ENCODE measurements around the gene GPR55. TPM values are rescaled to one million over a fixed set of nuclear protein-coding genes. Genes with fewer than 3 reads are reported as not detected.

Gene GPR55
- total RNA-seq, 6 experiments from 2014 or later = 0.06 to 0.12 (median 0.07) TPM; not detected in 3

DNA sequence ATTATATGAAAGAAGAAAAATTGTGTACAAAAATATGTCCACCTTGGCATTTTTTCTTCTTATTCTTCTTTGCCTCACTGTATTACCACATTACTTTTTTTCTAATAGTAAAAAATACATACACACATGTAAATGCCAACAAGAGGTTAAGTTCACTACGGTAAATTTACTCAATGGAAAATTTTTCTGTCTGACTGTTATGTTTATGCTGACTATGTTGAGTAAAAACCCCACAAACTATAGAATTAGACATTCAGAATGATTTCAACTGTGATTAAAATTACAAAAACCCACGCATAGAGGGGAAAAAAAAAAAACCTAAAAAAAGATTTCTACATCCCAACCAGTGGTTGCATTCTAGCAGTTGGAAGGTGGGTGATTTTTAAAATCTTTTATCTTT lies 5.4 kb downstream of the GPR55 start:
- H3K4me1 ChIP-seq = no peaks in the 10 kb centered on the region
- no peaks in the 10 kb centered on the region for H3K36me3 ChIP-seq
- TF ChIP-seq POLR2A (IDR thresholded peaks at IDR 0.05) (no peak), CTCF (IDR thresholded peaks at IDR 0.05) (no peak)
- 59% methylated on average over 2 of the region's 2 CpGs for WGBS (ENCODE audit: insufficient coverage, low coverage, low lambda C conversion rate, missing lambda C conversion rate)
- no peak for ATAC-seq
- H3K27ac ChIP-seq = no peak overlapping the region
- no peak for DNase-seq
- intact Hi-C loops (cut with DNase I) = no loop called here
- no peak overlapping the region for H3K4me3 ChIP-seq
- no peaks in the 10 kb centered on the region for H3K9me3 ChIP-seq
- no peaks in the 10 kb centered on the region for H3K27me3 ChIP-seq

GRCh38 chr2:230919240-230919639 lies 5.8 kb downstream of the GPR55 start:
- Histone ChIP-seq H3K36me3 (no peaks in the 10 kb centered on the region), H3K27me3 (no peaks in the 10 kb centered on the region), H3K27ac (no peak overlapping the region), H3K4me3 (no peak overlapping the region), H3K4me1 (no peaks in the 10 kb centered on the region), H3K9me3 (no peaks in the 10 kb centered on the region)
- 41% methylated on average over 2 of the region's 2 CpGs for WGBS (ENCODE audit: insufficient coverage, low coverage, low lambda C conversion rate, missing lambda C conversion rate)
- DNase-seq (no peak), ATAC-seq (no peak)
- TF ChIP-seq POLR2A (IDR thresholded peaks at IDR 0.05) (no peak), CTCF (IDR thresholded peaks at IDR 0.05) (no peak)
- intact Hi-C loops (cut with DNase I) = no loop called here

GRCh38 chr2:230916218-230916617 lies 8.8 kb downstream of the GPR55 start:
- H3K27me3 ChIP-seq = no peaks in the 10 kb centered on the region
- H3K4me1 ChIP-seq = no peaks in the 10 kb centered on the region
- peak in 1 of 3 donors; percentile 8 for DNase-seq
- no peaks in the 10 kb centered on the region for H3K9me3 ChIP-seq
- no peak for ATAC-seq
- no peak overlapping the region for H3K27ac ChIP-seq
- 83% methylated on average over 7 of the region's 7 CpGs for WGBS (ENCODE audit: insufficient coverage, low coverage, low lambda C conversion rate, missing lambda C conversion rate)
- intact Hi-C loops (cut with DNase I) = no loop called here
- H3K4me3 ChIP-seq = no peak overlapping the region
- no peak for TF ChIP-seq POLR2A (IDR thresholded peaks at IDR 0.05)
- no peak for TF ChIP-seq CTCF (IDR thresholded peaks at IDR 0.05)
- H3K36me3 ChIP-seq = no peaks in the 10 kb centered on the region

DNA sequence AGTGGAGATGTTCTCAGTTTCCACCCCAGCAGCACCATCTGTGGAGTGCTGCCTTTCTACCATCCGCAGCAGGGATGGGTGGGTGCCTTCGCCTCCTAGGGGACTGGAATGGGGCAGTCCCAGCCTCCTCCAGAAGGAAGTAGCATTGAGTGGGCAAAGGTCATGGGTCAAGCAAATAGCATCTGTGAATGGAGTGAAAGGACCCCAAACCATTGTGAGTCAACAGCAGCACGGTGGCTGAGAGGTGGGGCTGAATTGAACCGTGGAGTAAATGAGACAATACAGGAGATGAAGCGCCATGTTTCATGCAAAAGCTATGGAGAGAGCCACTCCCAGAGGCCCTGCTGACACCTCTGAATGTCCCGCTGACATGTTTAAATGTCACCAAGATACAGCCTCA lies 9.7 kb downstream of the GPR55 start:
- intact Hi-C loops (cut with DNase I) = no loop called here
- no peak overlapping the region for H3K27ac ChIP-seq
- H3K9me3 ChIP-seq = no peaks in the 10 kb centered on the region
- no peaks in the 10 kb centered on the region for H3K27me3 ChIP-seq
- DNase-seq (peak in 2 of 3 donors; percentile 11 to 35), ATAC-seq (no peak)
- TF ChIP-seq POLR2A (IDR thresholded peaks at IDR 0.05) (no peak), CTCF (IDR thresholded peaks at IDR 0.05) (no peak)
- no peak overlapping the region for H3K4me3 ChIP-seq
- 69% methylated on average over 4 of the region's 6 CpGs for WGBS (ENCODE audit: insufficient coverage, low coverage, low lambda C conversion rate, missing lambda C conversion rate)
- H3K36me3 ChIP-seq = no peaks in the 10 kb centered on the region
- no peaks in the 10 kb centered on the region for H3K4me1 ChIP-seq

DNA sequence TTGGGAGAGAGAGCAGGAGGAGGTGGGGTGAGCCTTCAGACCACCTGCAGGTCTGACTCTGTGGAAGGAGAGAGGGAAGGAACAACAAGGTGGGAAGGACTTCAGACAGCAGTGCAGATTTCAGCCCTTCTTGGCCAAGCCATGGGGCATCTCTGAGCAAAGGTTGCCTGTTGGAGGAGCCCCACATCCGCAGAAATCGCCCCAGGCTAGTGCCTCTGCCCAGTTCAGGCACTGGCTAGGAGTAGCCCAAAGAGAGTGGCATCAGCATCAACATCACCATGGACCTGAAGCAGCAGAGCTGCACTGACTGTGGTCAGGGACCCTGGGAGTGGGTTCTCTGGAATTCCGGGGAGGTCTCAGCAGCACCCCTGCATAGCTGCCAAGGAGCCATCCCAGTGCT lies 10.2 kb downstream of the GPR55 start:
- 20% methylated on average over 1 of the region's 3 CpGs for WGBS (ENCODE audit: insufficient coverage, low coverage, low lambda C conversion rate, missing lambda C conversion rate)
- Histone ChIP-seq H3K27ac (no peak overlapping the region), H3K27me3 (no peaks in the 10 kb centered on the region), H3K9me3 (no peaks in the 10 kb centered on the region), H3K4me1 (no peaks in the 10 kb centered on the region), H3K4me3 (no peak overlapping the region), H3K36me3 (no peaks in the 10 kb centered on the region)
- no peak for TF ChIP-seq CTCF (IDR thresholded peaks at IDR 0.05)
- no peak for TF ChIP-seq POLR2A (IDR thresholded peaks at IDR 0.05)
- ATAC-seq = no peak
- intact Hi-C loops (cut with DNase I) = no loop called here
- peak in 2 of 3 donors; percentile 27 to 36 for DNase-seq
